Endothelial cell of umbilical vein (primary cell): Measurements from ENCODE around the gene AAGAB.

ENCODE experiments used
- EZH2 ChIP-seq: IDR thresholded peaks from 2 replicates; pipeline ENCODE4 v1.6.1; 2012; ENCODE audit warnings: borderline replicate concordance, low read depth, mild to moderate bottlenecking, moderate library complexity, low read length, inconsistent platforms; ENCODE audit not compliant: severe bottlenecking
- FOS ChIP-seq: IDR thresholded peaks from 2 replicates; pipeline ENCODE4 v1.6.1; 2011; ENCODE audit warnings: mild to moderate bottlenecking, low read length, moderate library complexity, borderline replicate concordance; ENCODE audit not compliant: insufficient read depth
- GATA2 ChIP-seq: IDR thresholded peaks from 2 replicates; pipeline ENCODE4 v1.7.0; 2011; ENCODE audit warnings: low read depth, mild to moderate bottlenecking, moderate library complexity, mixed read lengths, low read length; ENCODE audit not compliant: insufficient read length, insufficient read depth
- JUN ChIP-seq: IDR thresholded peaks from 2 replicates; pipeline ENCODE4 v1.6.1; 2011; ENCODE audit warnings: borderline replicate concordance, low read depth; ENCODE audit not compliant: insufficient read length, insufficient read depth
- MYC ChIP-seq: IDR thresholded peaks from one replicate; pipeline ENCODE4 v1.6.1; 2011; ENCODE audit warnings: mild to moderate bottlenecking, low read depth, low read length
- POLR2A ChIP-seq: IDR thresholded peaks from 2 replicates; pipeline ENCODE4 v1.6.1; 2012; ENCODE audit warnings: low read depth, mild to moderate bottlenecking, control low read depth, low read length
- POLR2AphosphoS5 ChIP-seq: IDR thresholded peaks from 2 replicates; pipeline ENCODE4 v1.6.1; 2012; ENCODE audit warnings: low read depth, mild to moderate bottlenecking, control low read depth, low read length, moderate library complexity; ENCODE audit not compliant: insufficient read depth
- TF ChIP-seq, protein P1 (sequence below), 2 donors: IDR thresholded peaks; 1 replicate in 1 of 2; 2 replicates in 1 of 2; pipeline ENCODE4 v1.5.1; 2011; ENCODE audit warnings: low read length in 2 of 2, mild to moderate bottlenecking in 2 of 2, moderate library complexity in 2 of 2, control low read depth in 1 of 2, inconsistent platforms in 1 of 2, low read depth in 1 of 2; ENCODE audit not compliant: insufficient read depth in 1 of 2; ENCODE audit errors: extremely low read depth in 1 of 2
- TF ChIP-seq, protein P2 (sequence below): IDR thresholded peaks from 2 replicates; pipeline ENCODE4 v1.6.1; 2011; ENCODE audit not compliant: insufficient read depth, insufficient read length

DNA sequence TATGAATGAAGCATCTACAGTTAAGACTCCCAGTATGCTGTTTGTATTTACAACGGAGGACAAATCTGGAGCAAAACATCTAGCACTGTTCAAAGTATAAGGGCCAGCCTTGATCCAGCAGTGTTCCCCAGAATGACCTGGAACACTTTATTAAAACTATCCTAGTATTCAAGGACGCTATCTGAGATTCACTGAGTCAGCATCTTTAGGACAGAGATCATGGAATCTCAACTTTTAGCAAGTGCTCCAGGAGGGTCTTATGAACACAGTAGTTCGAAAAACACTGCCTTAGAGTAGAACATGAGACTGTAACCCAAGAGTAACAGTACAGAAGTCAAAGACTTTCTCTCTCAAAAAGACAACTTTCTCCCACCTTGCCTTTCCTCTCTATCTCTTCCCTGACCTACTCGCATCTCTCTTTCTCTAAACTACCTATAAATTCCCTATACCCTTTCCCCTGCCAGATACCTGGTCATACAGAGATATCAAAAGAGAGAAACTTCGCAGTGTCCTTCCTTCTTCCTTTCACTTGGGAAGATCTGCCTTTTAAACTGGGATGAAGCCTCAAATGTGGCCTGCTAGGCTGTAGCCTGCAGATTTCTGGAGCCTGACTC lies 43.8 kb downstream of the AAGAB start:
- TF ChIP-seq, protein P1, sequence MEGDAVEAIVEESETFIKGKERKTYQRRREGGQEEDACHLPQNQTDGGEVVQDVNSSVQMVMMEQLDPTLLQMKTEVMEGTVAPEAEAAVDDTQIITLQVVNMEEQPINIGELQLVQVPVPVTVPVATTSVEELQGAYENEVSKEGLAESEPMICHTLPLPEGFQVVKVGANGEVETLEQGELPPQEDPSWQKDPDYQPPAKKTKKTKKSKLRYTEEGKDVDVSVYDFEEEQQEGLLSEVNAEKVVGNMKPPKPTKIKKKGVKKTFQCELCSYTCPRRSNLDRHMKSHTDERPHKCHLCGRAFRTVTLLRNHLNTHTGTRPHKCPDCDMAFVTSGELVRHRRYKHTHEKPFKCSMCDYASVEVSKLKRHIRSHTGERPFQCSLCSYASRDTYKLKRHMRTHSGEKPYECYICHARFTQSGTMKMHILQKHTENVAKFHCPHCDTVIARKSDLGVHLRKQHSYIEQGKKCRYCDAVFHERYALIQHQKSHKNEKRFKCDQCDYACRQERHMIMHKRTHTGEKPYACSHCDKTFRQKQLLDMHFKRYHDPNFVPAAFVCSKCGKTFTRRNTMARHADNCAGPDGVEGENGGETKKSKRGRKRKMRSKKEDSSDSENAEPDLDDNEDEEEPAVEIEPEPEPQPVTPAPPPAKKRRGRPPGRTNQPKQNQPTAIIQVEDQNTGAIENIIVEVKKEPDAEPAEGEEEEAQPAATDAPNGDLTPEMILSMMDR (IDR thresholded peaks at IDR 0.05; ENCODE audit: extremely low read depth in 1 of 2, insufficient read depth in 1 of 2, low read depth in 1 of 2, low read length in 2 of 2) = no peak
- TF ChIP-seq MYC (no peak), POLR2AphosphoS5 (no peak), EZH2 (no peak), JUN (no peak), POLR2A (no peak), GATA2 (no peak), FOS (no peak)
- TF ChIP-seq, protein P2, sequence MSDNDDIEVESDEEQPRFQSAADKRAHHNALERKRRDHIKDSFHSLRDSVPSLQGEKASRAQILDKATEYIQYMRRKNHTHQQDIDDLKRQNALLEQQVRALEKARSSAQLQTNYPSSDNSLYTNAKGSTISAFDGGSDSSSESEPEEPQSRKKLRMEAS = no peak
